ENCODE data around the gene MAP1S. TPM values are rescaled to one million over a fixed set of nuclear protein-coding genes. Genes with fewer than 3 reads are reported as not detected.

The MAP1S gene
- total RNA-seq, 1 donor from 2014 or later = 8.9 TPM

DNA sequence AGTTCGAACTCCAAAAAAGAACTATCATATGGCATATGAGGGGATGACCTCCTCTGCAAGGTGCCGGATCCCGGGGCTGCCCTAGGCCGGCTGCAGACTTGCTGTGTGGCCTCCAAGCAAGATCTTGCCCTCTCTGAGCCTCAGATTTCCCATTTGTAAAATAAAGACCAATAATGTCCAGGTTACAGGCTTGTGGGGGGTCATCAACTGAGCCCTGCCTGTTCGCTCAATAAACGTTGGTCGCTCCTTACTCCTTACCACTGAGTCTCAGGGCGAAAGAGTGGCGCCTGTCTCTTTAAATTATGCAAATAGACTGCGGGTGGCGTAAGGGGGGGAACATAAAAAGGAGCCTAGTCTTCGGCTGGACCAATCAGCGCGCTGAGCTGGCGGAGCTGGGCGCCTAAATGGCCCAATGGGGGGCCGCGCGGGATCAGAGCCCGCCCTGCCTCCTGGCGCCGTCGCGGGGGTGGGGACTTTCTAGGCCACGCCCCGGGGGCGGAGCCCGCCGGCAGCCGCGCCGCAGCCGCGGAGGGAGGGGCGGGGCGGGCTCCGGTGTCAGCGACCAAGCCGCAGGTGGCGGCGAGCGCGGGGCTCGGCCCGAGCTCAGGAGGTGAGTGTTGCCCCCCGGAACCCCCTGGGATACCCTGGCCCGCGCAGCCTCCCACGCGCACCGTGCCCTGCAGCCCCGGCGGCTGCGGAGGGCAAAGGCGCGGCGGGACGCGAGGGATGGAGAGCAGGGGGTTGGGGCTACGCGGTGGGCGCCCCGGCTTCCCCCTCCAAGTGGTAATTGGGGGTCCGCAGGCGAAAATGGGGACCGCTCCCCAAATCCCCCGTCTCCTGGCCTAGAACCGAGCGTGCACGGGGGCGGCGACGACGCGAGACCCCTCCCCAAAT, 28.2 kb downstream of the MAP1S start:
- no peak overlapping the region for H3K27ac Mint-ChIP-seq
- H3K4me3 Mint-ChIP-seq = peak overlapping the region; percentile 84
- Histone ChIP-seq H3K9ac (no peak overlapping the region), H4K20me1 (ENCODE audit: low read depth) (no peaks in the 10 kb centered on the region), H3K4me1 (peaks cover 8% of the 10 kb centered on the region), H3K36me3 (no peaks in the 10 kb centered on the region), H3K9me3 (ENCODE audit: low read depth) (no peaks in the 10 kb centered on the region), H3K27ac (no peak overlapping the region), H3K79me2 (ENCODE audit: low read depth) (peaks cover 6% of the 10 kb centered on the region), H2AFZ (replicated peaks) (peak overlapping the region; percentile 86), H3K4me3 (peak overlapping the region; percentile 97), H3K4me2 (peak overlapping the region; percentile 97), H3K27me3 (no peaks in the 10 kb centered on the region), H3F3A (ENCODE audit: low read depth) (peaks cover 17% of the 10 kb centered on the region)
- no peaks in the 10 kb centered on the region for H3K36me3 Mint-ChIP-seq
- peak; percentile 98 for DNase-seq (ENCODE audit: low spot score)
- H3K4me1 Mint-ChIP-seq = peaks cover 33% of the 10 kb centered on the region
- H3K27me3 Mint-ChIP-seq (ENCODE audit: insufficient read depth, low read depth) = no peaks in the 10 kb centered on the region
- no peak for TF ChIP-seq EZH2phosphoT487 (IDR thresholded peaks at IDR 0.05)
- TF ChIP-seq, protein P1, sequence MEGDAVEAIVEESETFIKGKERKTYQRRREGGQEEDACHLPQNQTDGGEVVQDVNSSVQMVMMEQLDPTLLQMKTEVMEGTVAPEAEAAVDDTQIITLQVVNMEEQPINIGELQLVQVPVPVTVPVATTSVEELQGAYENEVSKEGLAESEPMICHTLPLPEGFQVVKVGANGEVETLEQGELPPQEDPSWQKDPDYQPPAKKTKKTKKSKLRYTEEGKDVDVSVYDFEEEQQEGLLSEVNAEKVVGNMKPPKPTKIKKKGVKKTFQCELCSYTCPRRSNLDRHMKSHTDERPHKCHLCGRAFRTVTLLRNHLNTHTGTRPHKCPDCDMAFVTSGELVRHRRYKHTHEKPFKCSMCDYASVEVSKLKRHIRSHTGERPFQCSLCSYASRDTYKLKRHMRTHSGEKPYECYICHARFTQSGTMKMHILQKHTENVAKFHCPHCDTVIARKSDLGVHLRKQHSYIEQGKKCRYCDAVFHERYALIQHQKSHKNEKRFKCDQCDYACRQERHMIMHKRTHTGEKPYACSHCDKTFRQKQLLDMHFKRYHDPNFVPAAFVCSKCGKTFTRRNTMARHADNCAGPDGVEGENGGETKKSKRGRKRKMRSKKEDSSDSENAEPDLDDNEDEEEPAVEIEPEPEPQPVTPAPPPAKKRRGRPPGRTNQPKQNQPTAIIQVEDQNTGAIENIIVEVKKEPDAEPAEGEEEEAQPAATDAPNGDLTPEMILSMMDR (IDR thresholded peaks at IDR 0.05) = no peak
- TF ChIP-seq EZH2 (IDR thresholded peaks at IDR 0.05) = no peak
- H3K9me3 Mint-ChIP-seq = peaks cover 2% of the 10 kb centered on the region

DNA sequence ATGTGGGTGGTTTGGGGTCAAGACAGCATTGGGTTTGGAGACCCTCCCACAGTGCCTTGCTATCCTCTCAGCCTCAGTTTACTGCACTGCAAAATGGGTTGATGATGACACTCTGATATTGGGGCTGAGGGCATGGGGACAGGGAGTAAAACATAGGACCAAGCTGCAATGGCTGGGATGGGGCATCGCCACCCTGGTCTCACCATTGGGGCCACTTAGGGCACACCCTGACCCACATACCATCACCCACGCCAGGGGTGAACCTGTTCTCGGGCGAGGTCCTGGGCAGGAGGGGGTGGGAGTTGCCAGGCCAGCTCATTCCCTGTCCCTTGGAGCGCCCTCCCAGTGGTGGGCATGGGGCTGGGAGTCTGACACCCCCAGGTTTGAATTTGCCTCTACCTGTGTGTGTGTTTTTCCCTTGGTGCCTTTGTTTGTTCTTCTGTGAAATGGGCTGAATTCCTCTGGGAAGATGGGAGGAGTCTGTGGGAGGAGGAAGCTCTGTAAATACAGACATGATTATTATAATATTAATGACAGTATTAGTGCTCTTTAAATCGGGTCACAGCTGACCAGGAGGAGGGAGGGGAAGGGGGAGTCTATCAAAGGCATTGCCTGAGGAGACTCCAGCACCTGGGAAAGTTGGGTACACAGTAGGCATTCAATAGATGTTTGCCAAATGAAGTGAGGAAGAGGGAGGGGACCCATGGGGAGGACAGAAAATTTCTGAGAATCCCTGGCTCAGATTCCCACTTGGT, 29.8 kb downstream of the MAP1S start:
- DNase-seq (ENCODE audit: low spot score) = no peak
- H3K4me2 ChIP-seq = no peak overlapping the region
- H3K27ac ChIP-seq = no peak overlapping the region
- peaks cover 40% of the 10 kb centered on the region for H3K4me1 Mint-ChIP-seq
- H3K27me3 Mint-ChIP-seq (ENCODE audit: insufficient read depth, low read depth) = no peaks in the 10 kb centered on the region
- H3K79me2 ChIP-seq (ENCODE audit: low read depth) = peaks cover 6% of the 10 kb centered on the region
- no peaks in the 10 kb centered on the region for H3K9me3 ChIP-seq (ENCODE audit: low read depth)
- H3K4me3 ChIP-seq = no peak overlapping the region
- no peak overlapping the region for H3K9ac ChIP-seq
- no peaks in the 10 kb centered on the region for H3K9me3 Mint-ChIP-seq
- H3F3A ChIP-seq (ENCODE audit: low read depth) = peaks cover 17% of the 10 kb centered on the region
- H3K36me3 Mint-ChIP-seq = no peaks in the 10 kb centered on the region
- TF ChIP-seq EZH2phosphoT487 (IDR thresholded peaks at IDR 0.05) (no peak), EZH2 (IDR thresholded peaks at IDR 0.05) (no peak)
- TF ChIP-seq, protein P1 (IDR thresholded peaks at IDR 0.05) = no peak
- H4K20me1 ChIP-seq (ENCODE audit: low read depth) = no peaks in the 10 kb centered on the region
- H3K27me3 ChIP-seq = no peaks in the 10 kb centered on the region
- peak overlapping the region; percentile 84 for H3K4me3 Mint-ChIP-seq
- H3K4me1 ChIP-seq = peaks cover 8% of the 10 kb centered on the region
- no peak overlapping the region for H3K27ac Mint-ChIP-seq
- H3K36me3 ChIP-seq = no peaks in the 10 kb centered on the region
- no peak overlapping the region for H2AFZ ChIP-seq (replicated peaks)

GRCh38 chr19:17749912-17750317, 30.6 kb downstream of the MAP1S start:
- no peaks in the 10 kb centered on the region for H3K27me3 Mint-ChIP-seq (ENCODE audit: insufficient read depth, low read depth)
- H3K9me3 ChIP-seq (ENCODE audit: low read depth) = no peaks in the 10 kb centered on the region
- H3K27ac ChIP-seq = no peak overlapping the region
- H3K27me3 ChIP-seq = no peaks in the 10 kb centered on the region
- H2AFZ ChIP-seq (replicated peaks) = no peak overlapping the region
- H3K36me3 Mint-ChIP-seq = no peaks in the 10 kb centered on the region
- TF ChIP-seq EZH2phosphoT487 (IDR thresholded peaks at IDR 0.05) (no peak), EZH2 (IDR thresholded peaks at IDR 0.05) (no peak)
- TF ChIP-seq, protein P1 (IDR thresholded peaks at IDR 0.05) = no peak
- peak overlapping the region; percentile 95 for H3K27ac Mint-ChIP-seq
- H3K79me2 ChIP-seq (ENCODE audit: low read depth) = peaks cover 6% of the 10 kb centered on the region
- H4K20me1 ChIP-seq (ENCODE audit: low read depth) = no peaks in the 10 kb centered on the region
- no peak overlapping the region for H3K9ac ChIP-seq
- no peak overlapping the region for H3K4me2 ChIP-seq
- peaks cover 45% of the 10 kb centered on the region for H3K4me1 Mint-ChIP-seq
- no peaks in the 10 kb centered on the region for H3K36me3 ChIP-seq
- H3K4me3 Mint-ChIP-seq = peak overlapping the region; percentile 84
- H3K4me3 ChIP-seq = no peak overlapping the region
- no peak for DNase-seq (ENCODE audit: low spot score)
- peaks cover 8% of the 10 kb centered on the region for H3K4me1 ChIP-seq
- H3F3A ChIP-seq (ENCODE audit: low read depth) = peaks cover 17% of the 10 kb centered on the region
- H3K9me3 Mint-ChIP-seq = no peaks in the 10 kb centered on the region
